Mesendoderm (in vitro differentiated cells): Measurements from ENCODE around the gene EXOG.

Source experiments
- DNase-seq: peaks from one replicate; pipeline ENCODE4 v3.0.0; 2013
- H2AK5ac ChIP-seq: 2 replicates; pipeline ENCODE4 v1.6.1; 2013; ENCODE audit warnings: low read length, inconsistent platforms
- H2BK120ac ChIP-seq: 2 replicates; pipeline ENCODE4 v1.6.1; 2013; ENCODE audit warnings: low read depth, mild to moderate bottlenecking, low read length, moderate library complexity, mixed read lengths
- H2BK15ac ChIP-seq: replicated peaks from 2 replicates; pipeline ENCODE4 v1.6.1; 2013; ENCODE audit warnings: low read depth, mild to moderate bottlenecking, moderate library complexity
- H2BK5ac ChIP-seq: 2 replicates; pipeline ENCODE4 v1.6.1; 2013; ENCODE audit warnings: low read length, inconsistent platforms
- H3K18ac ChIP-seq: 2 replicates; pipeline ENCODE4 v1.6.1; 2013; ENCODE audit warnings: mild to moderate bottlenecking, low read length, mixed read lengths
- H3K23ac ChIP-seq: one replicate; pipeline ENCODE4 v1.6.1; 2013; ENCODE audit warnings: low read length
- H3K27ac ChIP-seq: 2 replicates; pipeline ENCODE4 v1.5.1; 2013; ENCODE audit warnings: low read depth, mild to moderate bottlenecking, inconsistent platforms, low read length, moderate library complexity
- H3K27me3 ChIP-seq: 2 replicates; pipeline ENCODE4 v1.6.1; 2013; ENCODE audit warnings: low read length, control low read depth, mild to moderate bottlenecking, inconsistent platforms; ENCODE audit not compliant: insufficient read depth, poor library complexity
- H3K36me3 ChIP-seq: 2 replicates; pipeline ENCODE4 v1.6.1; 2013; ENCODE audit warnings: low read length, inconsistent platforms; ENCODE audit not compliant: control insufficient read depth, insufficient read depth
- H3K4ac ChIP-seq: one replicate; pipeline ENCODE4 v1.6.1; 2013; ENCODE audit warnings: low read depth, mild to moderate bottlenecking, low read length, moderate library complexity
- H3K4me1 ChIP-seq: 2 replicates; pipeline ENCODE4 v1.6.1; 2013; ENCODE audit warnings: low read depth, low read length, inconsistent platforms; ENCODE audit not compliant: control insufficient read depth
- H3K4me2 ChIP-seq: 2 replicates; pipeline ENCODE4 v1.6.1; 2013; ENCODE audit warnings: low read length
- H3K4me3 ChIP-seq: 2 replicates; pipeline ENCODE4 v1.5.1; 2013; ENCODE audit warnings: mild to moderate bottlenecking, low read length
- H3K56ac ChIP-seq: one replicate; pipeline ENCODE4 v1.6.1; 2013; ENCODE audit warnings: low read length
- H3K79me1 ChIP-seq: 2 replicates; pipeline ENCODE4 v1.6.1; 2013; ENCODE audit warnings: low read length, inconsistent platforms
- H3K79me2 ChIP-seq: 2 replicates; pipeline ENCODE4 v1.6.1; 2013; ENCODE audit warnings: mild to moderate bottlenecking, low read length; ENCODE audit not compliant: control insufficient read depth, insufficient read depth
- H3K9ac ChIP-seq: 2 replicates; pipeline ENCODE4 v1.6.1; 2013; ENCODE audit warnings: low read length, inconsistent platforms
- H4K5ac ChIP-seq: one replicate; pipeline ENCODE4 v1.6.1; 2013; ENCODE audit warnings: low read length
- H4K8ac ChIP-seq: one replicate; pipeline ENCODE4 v1.6.1; 2013; ENCODE audit warnings: low read depth, mild to moderate bottlenecking, control low read depth, low read length, moderate library complexity
- WGBS: extraction: QIAGEN DNeasy Blood & Tissue Kit; methylation state at CpG from one replicate; pipeline ENCODE4 v1.1.7; 2013; ENCODE audit warnings: low lambda C conversion rate, missing lambda C conversion rate; ENCODE audit not compliant: insufficient coverage; ENCODE audit errors: extremely low coverage; 5-methylcytosine and 5-hydroxymethylcytosine counted together

The EXOG gene

GRCh38 chr3:38560996-38561717 lies 65.0 kb downstream of the EXOG start:
- DNase-seq, result no peak
- H3K18ac ChIP-seq, result no peak overlapping the region
- H2AK5ac ChIP-seq, result no peak overlapping the region
- H4K8ac ChIP-seq, result no peak overlapping the region
- no CpG with 5 or more reads among the region's 7 CpGs for WGBS
- no peak overlapping the region for H3K23ac ChIP-seq
- no peaks in the 10 kb centered on the region for H3K79me2 ChIP-seq
- H4K5ac ChIP-seq, result no peak overlapping the region
- no peak overlapping the region for H2BK15ac ChIP-seq
- no peak overlapping the region for H3K27ac ChIP-seq
- H3K4me2 ChIP-seq, result no peak overlapping the region
- no peak overlapping the region for H2BK120ac ChIP-seq
- no peaks in the 10 kb centered on the region for H3K36me3 ChIP-seq
- H3K4me3 ChIP-seq, result no peak overlapping the region
- H3K27me3 ChIP-seq, result no peaks in the 10 kb centered on the region
- no peaks in the 10 kb centered on the region for H3K4me1 ChIP-seq
- H3K79me1 ChIP-seq, result no peaks in the 10 kb centered on the region
- H2BK5ac ChIP-seq, result no peak overlapping the region
- no peak overlapping the region for H3K4ac ChIP-seq
- H3K9ac ChIP-seq, result no peak overlapping the region
- H3K56ac ChIP-seq, result no peak overlapping the region

GRCh38 chr3:38561746-38562466 lies 65.8 kb downstream of the EXOG start:
- Histone ChIP-seq H3K79me2 (no peaks in the 10 kb centered on the region), H3K18ac (no peak overlapping the region), H3K79me1 (no peaks in the 10 kb centered on the region), H2BK120ac (no peak overlapping the region), H3K4me3 (no peak overlapping the region), H3K36me3 (no peaks in the 10 kb centered on the region), H4K8ac (no peak overlapping the region), H2BK5ac (no peak overlapping the region), H3K27ac (no peak overlapping the region), H3K27me3 (no peaks in the 10 kb centered on the region), H4K5ac (no peak overlapping the region), H3K4me1 (no peaks in the 10 kb centered on the region), H3K4me2 (no peak overlapping the region), H3K9ac (no peak overlapping the region), H3K23ac (no peak overlapping the region), H3K56ac (no peak overlapping the region), H2BK15ac (no peak overlapping the region), H3K4ac (no peak overlapping the region), H2AK5ac (no peak overlapping the region)
- no peak for DNase-seq
- no CpG with 5 or more reads among the region's 10 CpGs for WGBS

- Histone ChIP-seq H3K4me1 (no peaks in the 10 kb centered on the region), H3K79me2 (no peaks in the 10 kb centered on the region), H3K4me2 (no peak overlapping the region), H2AK5ac (no peak overlapping the region), H3K56ac (no peak overlapping the region), H4K5ac (no peak overlapping the region), H3K36me3 (no peaks in the 10 kb centered on the region), H3K23ac (no peak overlapping the region), H3K4ac (no peak overlapping the region), H2BK120ac (no peak overlapping the region), H3K27ac (no peak overlapping the region), H3K27me3 (no peaks in the 10 kb centered on the region), H4K8ac (no peak overlapping the region), H2BK15ac (no peak overlapping the region), H3K79me1 (no peaks in the 10 kb centered on the region), H3K18ac (no peak overlapping the region), H3K9ac (no peak overlapping the region), H3K4me3 (no peak overlapping the region), H2BK5ac (no peak overlapping the region)
- no CpG with 5 or more reads among the region's 7 CpGs for WGBS
- DNase-seq, result no peak
Observed at GRCh38 chr3:38562467-38562925, 66.4 kb downstream of the EXOG start.

- DNase-seq, result no peak
- Histone ChIP-seq H2AK5ac (no peak overlapping the region), H3K4ac (no peak overlapping the region), H2BK120ac (no peak overlapping the region), H3K27ac (no peak overlapping the region), H3K56ac (no peak overlapping the region), H4K5ac (no peak overlapping the region), H3K23ac (no peak overlapping the region), H2BK5ac (no peak overlapping the region), H3K27me3 (no peaks in the 10 kb centered on the region), H3K36me3 (no peaks in the 10 kb centered on the region), H4K8ac (no peak overlapping the region), H3K79me1 (no peaks in the 10 kb centered on the region), H3K4me1 (no peaks in the 10 kb centered on the region), H3K9ac (no peak overlapping the region), H3K18ac (no peak overlapping the region), H2BK15ac (no peak overlapping the region), H3K79me2 (no peaks in the 10 kb centered on the region), H3K4me3 (no peak overlapping the region), H3K4me2 (no peak overlapping the region)
- WGBS, result no CpG with 5 or more reads among the region's 15 CpGs
Observed at GRCh38 chr3:38563070-38563885, 67.1 kb downstream of the EXOG start.

- Histone ChIP-seq H2AK5ac (no peak overlapping the region), H2BK120ac (no peak overlapping the region), H3K27ac (no peak overlapping the region), H3K18ac (no peak overlapping the region), H3K9ac (no peak overlapping the region), H3K4me2 (no peak overlapping the region), H3K4ac (no peak overlapping the region), H4K5ac (no peak overlapping the region), H3K27me3 (no peaks in the 10 kb centered on the region), H3K56ac (no peak overlapping the region), H2BK15ac (no peak overlapping the region), H3K36me3 (no peaks in the 10 kb centered on the region), H2BK5ac (no peak overlapping the region), H3K4me3 (no peak overlapping the region), H3K23ac (no peak overlapping the region), H4K8ac (no peak overlapping the region), H3K79me2 (no peaks in the 10 kb centered on the region), H3K4me1 (no peaks in the 10 kb centered on the region), H3K79me1 (no peaks in the 10 kb centered on the region)
- WGBS, result no CpG with 5 or more reads among the region's 10 CpGs
- DNase-seq, result no peak
Observed at GRCh38 chr3:38563886-38564270, 67.7 kb downstream of the EXOG start.
